ENCODE measurements around the gene POPDC2. TPM values are rescaled to one million over a fixed set of nuclear protein-coding genes. Genes with fewer than 3 reads are reported as not detected.

Gene POPDC2
- polyA plus RNA-seq, 1 of the 3 experiments (the other 2 are of a cell fraction), result 19.9 TPM

GRCh38 chr3:119611664-119612063 is 48.7 kb downstream of the POPDC2 start:
- no peak for TF ChIP-seq RXRA (IDR thresholded peaks at IDR 0.05; ENCODE audit: borderline replicate concordance, low read depth)
- no peak for TF ChIP-seq SMC3 (IDR thresholded peaks at IDR 0.05; ENCODE audit: low read depth, low read length)
- no peak for TF ChIP-seq FOXJ3 (CRISPR knock-in tag; IDR thresholded peaks at IDR 0.05)
- no peak for TF ChIP-seq IRF3 (IDR thresholded peaks at IDR 0.05; ENCODE audit: low read depth, low read length)
- no peak for TF ChIP-seq YY1 (IDR thresholded peaks at IDR 0.05; ENCODE audit: low read depth)
- no peak for TF ChIP-seq EZH2phosphoT487 (IDR thresholded peaks at IDR 0.05; ENCODE audit: borderline replicate concordance, low read depth)
- no peak for TF ChIP-seq JUND (IDR thresholded peaks at IDR 0.05)
- TF ChIP-seq RAD21 (IDR thresholded peaks at IDR 0.05; ENCODE audit: low read length), result no peak
- no peak for TF ChIP-seq RFX5 (IDR thresholded peaks at IDR 0.05; ENCODE audit: low read length)
- TF ChIP-seq PBX3 (IDR thresholded peaks at IDR 0.05), result no peak
- no peak for TF ChIP-seq GABPA (IDR thresholded peaks at IDR 0.05; ENCODE audit: low read depth)
- no peak for TF ChIP-seq MAX (IDR thresholded peaks at IDR 0.05; ENCODE audit: low read depth)
- no peak for TF ChIP-seq ELF1 (IDR thresholded peaks at IDR 0.05)
- no peak for TF ChIP-seq USF2 (IDR thresholded peaks at IDR 0.05; ENCODE audit: borderline replicate concordance, low read depth, low read length)
- TF ChIP-seq CTCF (IDR thresholded peaks at IDR 0.05), result no peak
- no peak for TF ChIP-seq MEF2A (IDR thresholded peaks at IDR 0.05; ENCODE audit: borderline replicate concordance, low read depth)
- TF ChIP-seq EP300 (IDR thresholded peaks at IDR 0.05; ENCODE audit: borderline replicate concordance in 1 of 2, low read depth in 1 of 2, low read length in 1 of 2), result no peak
- TF ChIP-seq ZBTB33 (IDR thresholded peaks at IDR 0.05; ENCODE audit: borderline replicate concordance, low read depth), result no peak

More at GRCh38 chr3:119611664-119612063, 48.7 kb downstream of the POPDC2 start:
- H3K79me2 ChIP-seq (ENCODE audit: insufficient read depth), result no peaks in the 10 kb centered on the region
- no peaks in the 10 kb centered on the region for H3F3A ChIP-seq (replicated peaks; ENCODE audit: insufficient read depth)
- POLR2A ChIA-PET, result no interaction called here
- no peaks in the 10 kb centered on the region for H3K36me3 ChIP-seq (replicated peaks in 1 of 2; ENCODE audit: control insufficient read depth in 1 of 2, insufficient read depth in 2 of 2, low read length in 1 of 2)
- DNase-seq, result no peak
- peaks cover 7% of the 10 kb centered on the region for H3K9me3 ChIP-seq
- no peaks in the 10 kb centered on the region for H3K27me3 ChIP-seq (ENCODE audit: insufficient read depth)
- 92% methylated on average over 1 of the region's 1 CpG for WGBS (ENCODE audit: low lambda C conversion rate)
- CTCF ChIA-PET, result interaction anchor here (0.6 to 2.3 kb wide), 2 partner anchors 11 to 1073 kb away, joined by 3 to 7 read pairs; no protein-coding TSS in a partner anchor
- H3K4me1 ChIP-seq (ENCODE audit: control insufficient read depth in 1 of 2, insufficient read depth in 2 of 2, low read depth in 1 of 2, low read length in 1 of 2), result no peaks in the 10 kb centered on the region
- H3K4me3 ChIP-seq (ENCODE audit: low read depth in 2 of 2, low read length in 1 of 2), result no peak overlapping the region
- no peak overlapping the region for H3K4me2 ChIP-seq
- no peak overlapping the region for H3K27ac ChIP-seq (ENCODE audit: low read depth in 2 of 2, low read length in 1 of 2)
- no peaks in the 10 kb centered on the region for H3K9me2 ChIP-seq
- H4K20me1 ChIP-seq (ENCODE audit: insufficient read depth), result no peaks in the 10 kb centered on the region
- no peak overlapping the region for H2AFZ ChIP-seq (ENCODE audit: low read depth)
- no peak overlapping the region for H3K9ac ChIP-seq
